Measurements from ENCODE around the gene PNRC2. TPM values are rescaled to one million over a fixed set of nuclear protein-coding genes. Genes with fewer than 3 reads are reported as not detected.

The PNRC2 gene
- total and polyA plus RNA-seq, 2 of the 13 experiments (the other 11 are each of a cell fraction or from before 2014, with no cell fraction given) = 74.9 to 97.5 TPM

GRCh38 chr1:23953020-23953419 lies 6.6 kb upstream of the PNRC2 start:
- ATAC-seq (peak; percentile 50; the same call in 2 of the 3 replicates), FAIRE-seq (no peak), DNase-seq (ENCODE audit: low spot score) (peak; percentile 53)
- intact Hi-C loops (cut with micrococcal nuclease; ENCODE audit: unreplicated experiment) = no loop called here
- H2AFZ ChIP-seq (ENCODE audit: low read length) = no peak overlapping the region
- 2% methylated on average over 3 of the region's 3 CpGs for WGBS (ENCODE audit: low lambda C conversion rate)
- no peak overlapping the region for H3K27ac ChIP-seq (ENCODE audit: extremely low read length, insufficient read depth, low read length)
- H3K36me3 ChIP-seq (replicated peaks in 1 of 2; ENCODE audit: control insufficient read depth in 1 of 2, insufficient read depth in 2 of 2, low read length in 2 of 2) = no peaks in the 10 kb centered on the region
- no peak overlapping the region for H3K4me3 ChIP-seq (replicated peaks in 1 of 3; ENCODE audit: insufficient read depth in 1 of 3, low read depth in 2 of 3, low read length in 3 of 3)
- no peaks in the 10 kb centered on the region for H3K27me3 ChIP-seq (ENCODE audit: control insufficient read depth in 1 of 2, insufficient read depth in 2 of 2, low read length in 2 of 2)
- no peaks in the 10 kb centered on the region for H3K9me3 ChIP-seq (ENCODE audit: low read length)
- in situ Hi-C loops (cut with HindIII; ENCODE audit: extremely low pct_ligation_motif_present, low pct_unique_long_range_greater_than_20kb) = no loop called here
- H4K20me1 ChIP-seq (ENCODE audit: insufficient read depth, low read length) = no peaks in the 10 kb centered on the region
- 0 out of 2 replicates have a peak overlapping the region, but pooled peaks have one; percentile 84 for H3K4me2 ChIP-seq (ENCODE audit: low read depth, low read length)
- no peak overlapping the region for H3K9ac ChIP-seq (ENCODE audit: insufficient read depth, low read depth, low read length)
- peaks cover 67% of the 10 kb centered on the region for H3K4me1 ChIP-seq (ENCODE audit: insufficient read depth, low read length)
- BruUV-seq (replicated peaks) = no TSS peak
- ChIA-PET CTCF (ENCODE audit: low intra/inter-chr PET ratio, low total read pairs) (no interaction called here), POLR2A (interaction anchor here (0.7 to 2.1 kb wide), 6 partner anchors 8 to 167 kb away, joined by 3 to 22 read pairs (median 6); partner anchors contain the start of genes LYPLA2 and PNRC2)
- H3K79me2 ChIP-seq (ENCODE audit: insufficient read depth, low read length) = no peaks in the 10 kb centered on the region
- TF ChIP-seq USF2 (IDR thresholded peaks at IDR 0.05; ENCODE audit: low read depth, low read length) = no peak
- no peak for TF ChIP-seq USF2 (CRISPR knock-in tag; IDR thresholded peaks at IDR 0.05; ENCODE audit: borderline replicate concordance)
- TF ChIP-seq SAP130 (CRISPR knock-in tag; IDR thresholded peaks at IDR 0.05; ENCODE audit: low read depth) = 0 out of 2 replicates have a peak, but pooled peaks have one; percentile 23
- TF ChIP-seq FOXA1 (IDR thresholded peaks at IDR 0.05) = no peak
- TF ChIP-seq FOXA1 (CRISPR knock-in tag; IDR thresholded peaks at IDR 0.05) = 0 out of 2 replicates have a peak, but pooled peaks have one; percentile 7
- no peak for TF ChIP-seq MAZ (IDR thresholded peaks at IDR 0.05; ENCODE audit: borderline replicate concordance, low read depth, low read length)
- no peak for TF ChIP-seq MAZ (CRISPR knock-in tag; IDR thresholded peaks at IDR 0.05; ENCODE audit: low read depth)
- no peak for TF ChIP-seq KLF9 (CRISPR knock-in tag; IDR thresholded peaks at IDR 0.05; ENCODE audit: low read depth)
- no peak for TF ChIP-seq ZNF883 (CRISPR knock-in tag; IDR thresholded peaks at IDR 0.05; ENCODE audit: not compliant biosample characterization)
- no peak for TF ChIP-seq ZSCAN30 (CRISPR knock-in tag; IDR thresholded peaks at IDR 0.05)
- TF ChIP-seq SATB2 (CRISPR knock-in tag; IDR thresholded peaks at IDR 0.05) = no peak
- TF ChIP-seq KDM6A (CRISPR knock-in tag; IDR thresholded peaks at IDR 0.05; ENCODE audit: low read depth) = no peak
- TF ChIP-seq FOXA3 (CRISPR knock-in tag; IDR thresholded peaks at IDR 0.05) = peak; percentile 22; the same call in 1 of the 2 replicates
- peak; percentile 68; the same call in 1 of the 2 replicates for TF ChIP-seq ZNF3 (CRISPR knock-in tag; IDR thresholded peaks at IDR 0.05)
- TF ChIP-seq MYNN (CRISPR knock-in tag; IDR thresholded peaks at IDR 0.05; ENCODE audit: low read depth) = no peak
- no peak for TF ChIP-seq MLXIP (CRISPR knock-in tag; IDR thresholded peaks at IDR 0.05; ENCODE audit: borderline replicate concordance)
- 0 out of 2 replicates have a peak, but pooled peaks have one; percentile 22 for TF ChIP-seq ARID3A (IDR thresholded peaks at IDR 0.05; ENCODE audit: low read depth, low read length)
- TF ChIP-seq MIXL1 (CRISPR knock-in tag; IDR thresholded peaks at IDR 0.05) = 0 out of 2 replicates have a peak, but pooled peaks have one; percentile 25
- no peak for TF ChIP-seq MZF1 (CRISPR knock-in tag; IDR thresholded peaks at IDR 0.05; ENCODE audit: borderline replicate concordance)
- no peak for TF ChIP-seq NBN (conservative IDR thresholded peaks at IDR 0.05)
- TF ChIP-seq POLR2A (IDR thresholded peaks at IDR 0.05; ENCODE audit: insufficient read depth in 1 of 2, low read depth in 2 of 2, low read length in 2 of 2) = no peak
- TF ChIP-seq ONECUT2 (CRISPR knock-in tag; IDR thresholded peaks at IDR 0.05) = no peak
- TF ChIP-seq SOX5 (CRISPR knock-in tag; IDR thresholded peaks at IDR 0.05; ENCODE audit: borderline replicate concordance) = peak; percentile 34; the same call in 1 of the 2 replicates
